ENCODE measurements around the gene BST2. TPM values are rescaled to one million over a fixed set of nuclear protein-coding genes. Genes with fewer than 3 reads are reported as not detected.
A peak's percentile ranks its signal among the peaks of the same experiment; 100 is the strongest.

Gene BST2
- total and polyA plus RNA-seq, 9 of the 15 experiments (the other 6 are each of a cell fraction or from before 2014, with no cell fraction given), result 11.2 to 232 (median 151) TPM

- no peak for TF ChIP-seq CLOCK (CRISPR knock-in tag; IDR thresholded peaks at IDR 0.05; ENCODE audit: borderline replicate concordance)
- TF ChIP-seq VEZF1 (CRISPR knock-in tag; IDR thresholded peaks at IDR 0.05), result peak; percentile 84
- TF ChIP-seq MYC (IDR thresholded peaks at IDR 0.05; ENCODE audit: low read depth, low read length), result 0 out of 2 replicates have a peak, but pooled peaks have one; percentile 15
- TF ChIP-seq MYC (CRISPR knock-in tag; IDR thresholded peaks at IDR 0.05; ENCODE audit: borderline replicate concordance, low read depth), result no peak
- TF ChIP-seq ZKSCAN3 (CRISPR knock-in tag; IDR thresholded peaks at IDR 0.05), result no peak
- TF ChIP-seq ZNF785 (CRISPR knock-in tag; IDR thresholded peaks at IDR 0.05), result no peak
- no peak for TF ChIP-seq TSHZ1 (CRISPR knock-in tag; IDR thresholded peaks at IDR 0.05)
- TF ChIP-seq ERF (CRISPR knock-in tag; IDR thresholded peaks at IDR 0.05), result no peak
- TF ChIP-seq CGGBP1 (CRISPR knock-in tag; IDR thresholded peaks at IDR 0.05), result no peak
- 0 out of 2 replicates have a peak, but pooled peaks have one; percentile 34 for TF ChIP-seq DIDO1 (tag; IDR thresholded peaks at IDR 0.05; ENCODE audit: low read depth)
- no peak for TF ChIP-seq RNF2 (IDR thresholded peaks at IDR 0.05)
- no peak for TF ChIP-seq ATF3 (IDR thresholded peaks at IDR 0.05)
- no peak for TF ChIP-seq ATF3 (CRISPR knock-in tag; conservative IDR thresholded peaks at IDR 0.05)
- TF ChIP-seq FOS (IDR thresholded peaks at IDR 0.05; ENCODE audit: extremely low read depth, insufficient read length), result no peak
- peak; percentile 76 for TF ChIP-seq PHF20 (IDR thresholded peaks at IDR 0.05; ENCODE audit: partially characterized antibody)
- TF ChIP-seq ZNF280A (IDR thresholded peaks at IDR 0.05; ENCODE audit: low read depth, partially characterized antibody), result no peak
- TF ChIP-seq POLR3A (IDR thresholded peaks at IDR 0.05; ENCODE audit: borderline replicate concordance, extremely low read depth, insufficient read depth, insufficient read length), result no peak
- TF ChIP-seq KAT8 (IDR thresholded peaks at IDR 0.05; ENCODE audit: low read depth), result no peak
These were observed 10.5 kb downstream of the BST2 start (continued) for GRCh38 chr19:17394891-17395415.
